ENCODE results near the gene PAPLN.

PAPLN gene

GRCh38 chr14:73251516-73252215 lies 14.4 kb downstream of the PAPLN start:
- no peak overlapping the region for H3K4me3 ChIP-seq (ENCODE audit: low read length)
- H3K27ac ChIP-seq (ENCODE audit: low read length), result no peak overlapping the region
- no peak overlapping the region for H3K4me2 ChIP-seq (ENCODE audit: low read length)
- no peak overlapping the region for H2AFZ ChIP-seq (ENCODE audit: low read depth, low read length)
- H3K4me1 ChIP-seq (ENCODE audit: low read length), result peaks cover 22% of the 10 kb centered on the region
- no peaks in the 10 kb centered on the region for H3K36me3 ChIP-seq (replicated peaks; ENCODE audit: low read depth, low read length)
- no peaks in the 10 kb centered on the region for H3K27me3 ChIP-seq (ENCODE audit: low read depth, low read length)
- H3K79me2 ChIP-seq (ENCODE audit: low read length), result no peaks in the 10 kb centered on the region
- TF ChIP-seq EZH2phosphoT487 (IDR thresholded peaks at IDR 0.05; ENCODE audit: low read depth) (no peak), CTCF (IDR thresholded peaks at IDR 0.05; ENCODE audit: low read depth, low read length) (no peak)
- H3K9ac ChIP-seq (ENCODE audit: low read length), result no peak overlapping the region
- no peaks in the 10 kb centered on the region for H4K20me1 ChIP-seq (ENCODE audit: insufficient read depth, low read length)
- H3K9me3 ChIP-seq (ENCODE audit: insufficient read depth, low read length), result no peaks in the 10 kb centered on the region

GRCh38 chr14:73252491-73253322 lies 15.4 kb downstream of the PAPLN start:
- TF ChIP-seq CTCF (IDR thresholded peaks at IDR 0.05; ENCODE audit: low read depth, low read length) (no peak), EZH2phosphoT487 (IDR thresholded peaks at IDR 0.05; ENCODE audit: low read depth) (no peak)
- H3K4me3 ChIP-seq (ENCODE audit: low read length), result no peak overlapping the region
- H3K79me2 ChIP-seq (ENCODE audit: low read length), result no peaks in the 10 kb centered on the region

GRCh38 chr14:73253323-73253610 lies 16.0 kb downstream of the PAPLN start:
- Histone ChIP-seq H3K4me1 (ENCODE audit: low read length) (peaks cover 11% of the 10 kb centered on the region), H3K4me3 (ENCODE audit: low read length) (no peak overlapping the region), H3K9me3 (ENCODE audit: insufficient read depth, low read length) (no peaks in the 10 kb centered on the region), H3K27ac (ENCODE audit: low read length) (no peak overlapping the region), H2AFZ (ENCODE audit: low read depth, low read length) (no peak overlapping the region), H3K27me3 (ENCODE audit: low read depth, low read length) (no peaks in the 10 kb centered on the region), H3K9ac (ENCODE audit: low read length) (no peak overlapping the region), H3K79me2 (ENCODE audit: low read length) (no peaks in the 10 kb centered on the region), H3K4me2 (ENCODE audit: low read length) (no peak overlapping the region), H4K20me1 (ENCODE audit: insufficient read depth, low read length) (no peaks in the 10 kb centered on the region), H3K36me3 (replicated peaks; ENCODE audit: low read depth, low read length) (no peaks in the 10 kb centered on the region)
- TF ChIP-seq CTCF (IDR thresholded peaks at IDR 0.05; ENCODE audit: low read depth, low read length) (no peak), EZH2phosphoT487 (IDR thresholded peaks at IDR 0.05; ENCODE audit: low read depth) (no peak)

More at GRCh38 chr14:73252491-73253322, 15.4 kb downstream of the PAPLN start:
- H3K9ac ChIP-seq (ENCODE audit: low read length), result no peak overlapping the region
- H3K27me3 ChIP-seq (ENCODE audit: low read depth, low read length), result no peaks in the 10 kb centered on the region
- H3K9me3 ChIP-seq (ENCODE audit: insufficient read depth, low read length), result no peaks in the 10 kb centered on the region
- H2AFZ ChIP-seq (ENCODE audit: low read depth, low read length), result no peak overlapping the region
- H3K4me1 ChIP-seq (ENCODE audit: low read length), result peaks cover 12% of the 10 kb centered on the region
- H3K27ac ChIP-seq (ENCODE audit: low read length), result no peak overlapping the region
- H4K20me1 ChIP-seq (ENCODE audit: insufficient read depth, low read length), result no peaks in the 10 kb centered on the region
- H3K36me3 ChIP-seq (replicated peaks; ENCODE audit: low read depth, low read length), result no peaks in the 10 kb centered on the region
- H3K4me2 ChIP-seq (ENCODE audit: low read length), result no peak overlapping the region

- Histone ChIP-seq H3K9ac (ENCODE audit: low read length) (no peak overlapping the region), H3K79me2 (ENCODE audit: low read length) (no peaks in the 10 kb centered on the region), H2AFZ (ENCODE audit: low read depth, low read length) (no peak overlapping the region), H3K9me3 (ENCODE audit: insufficient read depth, low read length) (no peaks in the 10 kb centered on the region), H3K4me2 (ENCODE audit: low read length) (no peak overlapping the region), H3K36me3 (replicated peaks; ENCODE audit: low read depth, low read length) (no peaks in the 10 kb centered on the region), H3K27ac (ENCODE audit: low read length) (no peak overlapping the region), H4K20me1 (ENCODE audit: insufficient read depth, low read length) (no peaks in the 10 kb centered on the region), H3K27me3 (ENCODE audit: low read depth, low read length) (no peaks in the 10 kb centered on the region), H3K4me1 (ENCODE audit: low read length) (peaks cover 7% of the 10 kb centered on the region), H3K4me3 (ENCODE audit: low read length) (no peak overlapping the region)
- TF ChIP-seq CTCF (IDR thresholded peaks at IDR 0.05; ENCODE audit: low read depth, low read length), result no peak
- TF ChIP-seq EZH2phosphoT487 (IDR thresholded peaks at IDR 0.05; ENCODE audit: low read depth), result no peak
Observed at GRCh38 chr14:73253721-73254120, 16.4 kb downstream of the PAPLN start.
